HepG2 (cell line): ENCODE measurements around the gene SRP14. TPM values are rescaled to one million over a fixed set of nuclear protein-coding genes. Genes with fewer than 3 reads are reported as not detected.

Experiments
- ATAC-seq: fragments of 200-7000 bp; cut with Tn5 transposase; 3 replicates; pipeline ENCODE4 v1.9.1; 2020; ENCODE audit warnings: mild to moderate bottlenecking, moderate library complexity
- BruUV-seq: library from RNA; stranded (reverse); fragments of 400-500 nt; replicated peaks from 2 replicates; lab custom pipeline; 2021; lab: Mats Ljungman, UMichigan
- CTCF ChIA-PET: fragments of 300-600 bp; formaldehyde crosslinking; extraction: SDS; loops from one replicate; lab custom pipeline; 2021; ENCODE audit warnings: low total read pairs, inconsistent platforms, low intra/inter-chr PET ratio; lab: Yijun Ruan, JAX
- POLR2A ChIA-PET: fragments of 350-600 bp; sonication (Branson Sonifier 250); formaldehyde crosslinking; loops from one replicate; lab custom pipeline; 2020; ENCODE audit warnings: antibody characterized with exemption, inconsistent platforms; lab: Yijun Ruan, JAX
- DNase-seq: peaks from one replicate; pipeline ENCODE4 v3.0.0-alpha.2; 2015; ENCODE audit warnings: low spot score
- FAIRE-seq: peaks from 3 replicates; lab custom pipeline; 2011; peaks lifted over from hg19 to GRCh38; lab: Jason Lieb, UNC
- H2AFZ ChIP-seq: one replicate; pipeline ENCODE4 v1.6.1; 2011; ENCODE audit warnings: low read length, inconsistent platforms
- H3K27ac ChIP-seq: fragments of 300-600 bp; 3 replicates; pipeline ENCODE4 v1.8.0; 2011; ENCODE audit warnings: mixed run types, mild to moderate bottlenecking, mixed read lengths, low read length, inconsistent platforms; ENCODE audit not compliant: insufficient read depth; ENCODE audit errors: extremely low read length
- H3K27me3 ChIP-seq, 2 experiments: fragments of 200-600 bp in 1 of 2; 2 replicates in 1 of 2; 3 replicates in 1 of 2; pipeline versions ENCODE4 v1.6.0 to v1.8.0; 2011; ENCODE audit warnings: low read length in 2 of 2, mild to moderate bottlenecking in 2 of 2, moderate library complexity in 2 of 2, inconsistent platforms in 1 of 2; ENCODE audit not compliant: insufficient read depth in 2 of 2, control insufficient read depth in 1 of 2
- H3K36me3 ChIP-seq, 2 experiments: fragments of 200-600 bp in 1 of 2; replicated peaks in 1 of 2; 2 replicates in 1 of 2; 3 replicates in 1 of 2; pipeline versions ENCODE4 v1.5.1 to v1.8.0; 2011; ENCODE audit warnings: low read length in 2 of 2, inconsistent platforms in 1 of 2; ENCODE audit not compliant: insufficient read depth in 2 of 2, control insufficient read depth in 1 of 2
- H3K4me1 ChIP-seq: 2 replicates; pipeline ENCODE4 v1.5.1; 2012; ENCODE audit warnings: low read length, inconsistent platforms; ENCODE audit not compliant: insufficient read depth
- H3K4me2 ChIP-seq: 2 replicates; pipeline ENCODE4 v1.6.0; 2011; ENCODE audit warnings: low read depth, low read length, inconsistent platforms
- H3K4me3 ChIP-seq, 3 experiments: fragments of 200-600 bp in 1 of 3; sonication (generic), shearing (Covaris generic) in 1 of 3; replicated peaks in 1 of 3; 2 replicates each; pipeline ENCODE4 v1.5.1; 2011 to 2016; ENCODE audit warnings: low read length in 3 of 3, inconsistent platforms in 2 of 3, low read depth in 2 of 3, mild to moderate bottlenecking in 2 of 3, control low read depth in 1 of 3, mixed read lengths in 1 of 3; ENCODE audit not compliant: insufficient read depth in 1 of 3
- H3K79me2 ChIP-seq: one replicate; pipeline ENCODE4 v1.6.1; 2011; ENCODE audit warnings: low read length, inconsistent platforms; ENCODE audit not compliant: insufficient read depth
- H3K9ac ChIP-seq: 2 replicates; pipeline ENCODE4 v1.6.0; 2011; ENCODE audit warnings: mild to moderate bottlenecking, low read depth, low read length, inconsistent platforms; ENCODE audit not compliant: insufficient read depth
- H3K9me3 ChIP-seq: 2 replicates; pipeline ENCODE4 v1.5.1; 2012; ENCODE audit warnings: mild to moderate bottlenecking, low read length
- H4K20me1 ChIP-seq: 2 replicates; pipeline ENCODE4 v1.6.0; 2011; ENCODE audit warnings: inconsistent platforms, mild to moderate bottlenecking, low read length, moderate library complexity; ENCODE audit not compliant: insufficient read depth
- GFI1 ChIP-seq: sonication (generic); formaldehyde crosslinking; IDR thresholded peaks from 2 replicates; pipeline ENCODE4 v1.5.0; 2020; ENCODE audit warnings: missing genetic modification reagents, mild to moderate bottlenecking, borderline replicate concordance
- HNRNPK ChIP-seq: fragments of 200-400 bp; formaldehyde crosslinking; IDR thresholded peaks from 2 replicates; pipeline ENCODE4 v1.6.1; 2018; ENCODE audit warnings: low read length, low read depth, moderate library complexity, mild to moderate bottlenecking; ENCODE audit not compliant: poor library complexity, severe bottlenecking
- NFE2 ChIP-seq: sonication (generic); formaldehyde crosslinking; IDR thresholded peaks from 2 replicates; pipeline ENCODE4 v1.4.0; 2020; ENCODE audit warnings: missing genetic modification reagents
- RXRB ChIP-seq: IDR thresholded peaks from 2 replicates; pipeline ENCODE4 v1.6.1; 2016; ENCODE audit warnings: borderline replicate concordance, missing genetic modification reagents, missing compliant biosample characterization
- STAG1 ChIP-seq: sonication (generic); formaldehyde crosslinking; IDR thresholded peaks from 2 replicates; pipeline ENCODE4 v1.4.0; 2020; ENCODE audit warnings: missing genetic modification reagents
- SUZ12 ChIP-seq: fragments of 150-350 bp; IDR thresholded peaks from 2 replicates; pipeline ENCODE4 v1.6.1; 2014; ENCODE audit warnings: low read depth, low read length
- ZNF616 ChIP-seq: sonication (generic); formaldehyde crosslinking; IDR thresholded peaks from 2 replicates; pipeline ENCODE4 v1.5.0; 2020; ENCODE audit warnings: low read depth, mild to moderate bottlenecking, missing genetic modification reagents
- ZNF878 ChIP-seq: sonication (generic); formaldehyde crosslinking; IDR thresholded peaks from 2 replicates; pipeline ENCODE4 v1.8.1; 2023; ENCODE audit warnings: mild to moderate bottlenecking, missing genetic modification reagents, moderate library complexity
- WGBS: methylation state at CpG from one replicate; pipeline ENCODE4 v1.1.6; 2017; ENCODE audit warnings: low lambda C conversion rate; 5-methylcytosine and 5-hydroxymethylcytosine counted together
- in situ Hi-C: cut with HindIII; loops from 2 replicates; pipeline ENCODE4 v1.10.0; 2017; ENCODE audit warnings: low pct_unique_long_range_greater_than_20kb; ENCODE audit not compliant: extremely low pct_ligation_motif_present
- intact Hi-C: fragments of 100-400 bp; cut with micrococcal nuclease; formaldehyde crosslinking; loops from one replicate; pipeline ENCODE4 v1.10.0; 2022; ENCODE audit not compliant: unreplicated experiment
- polyA plus RNA-seq, 8 experiments: library from polyadenylated mRNA; depleted of rRNA in 3 of 8; stranded (reverse) in 7 of 8; unstranded in 1 of 8; fragments of >200 nt; fragmentation: Illumina TruSeq in 4 of 8; extraction: Trizol in 4 of 8; gene quantifications; 2 replicates each; pipeline versions ENCODE4 v1.2.1 to v1.2.3, GENCODE V29; 2011 to 2016; ENCODE audit warnings: low read depth in 4 of 8, missing spikeins in 1 of 8, mixed read lengths in 1 of 8; ENCODE audit not compliant: insufficient read depth in 1 of 8
- total RNA-seq, 5 experiments: library from RNA; depleted of rRNA; stranded (reverse); fragments of >200 nt; fragmentation: Illumina TruSeq; extraction: Trizol; gene quantifications; 2 replicates each; pipeline ENCODE4 v1.2.3, GENCODE V29; 2016; ENCODE audit warnings: low read depth in 1 of 5
- TF ChIP-seq, protein P1 (sequence below): sonication (generic); formaldehyde crosslinking; IDR thresholded peaks from 2 replicates; pipeline ENCODE4 v1.4.0; 2020; ENCODE audit warnings: mild to moderate bottlenecking, missing genetic modification reagents
- TF ChIP-seq, protein P2 (sequence below), 2 experiments: fragments of 450-650 bp in 1 of 2; sonication (generic) in 1 of 2; formaldehyde crosslinking in 1 of 2; IDR thresholded peaks; 2 replicates each; pipeline versions ENCODE4 v1.6.1 to v1.8.0; 2016 to 2022; ENCODE audit warnings: antibody characterized with exemption in 1 of 2, mild to moderate bottlenecking in 1 of 2, missing genetic modification reagents in 1 of 2

The SRP14 gene
- total and polyA plus RNA-seq, 2 of the 13 experiments (the other 11 are each of a cell fraction or from before 2014, with no cell fraction given), result 208 to 356 TPM

DNA sequence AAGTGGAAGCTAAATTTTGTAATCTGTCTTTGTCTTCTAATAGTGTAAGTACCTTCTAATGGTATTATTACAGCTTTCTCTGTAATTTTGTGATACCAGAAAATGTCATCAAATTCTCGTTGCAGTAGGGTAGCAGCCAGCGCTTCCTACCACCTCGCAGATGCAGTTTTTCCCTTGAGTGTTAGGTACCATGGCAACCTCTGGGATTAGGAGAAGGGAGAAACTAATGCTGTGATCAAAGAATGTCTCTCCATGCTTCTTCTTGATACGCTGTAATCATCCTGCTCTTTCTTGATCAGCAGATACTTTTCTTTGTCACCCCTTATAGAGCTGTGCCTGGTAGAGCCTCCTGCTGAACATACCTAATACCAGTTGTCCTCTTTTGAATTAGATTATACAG, 27.7 kb downstream of the SRP14 start:
- no peak overlapping the region for H3K4me3 ChIP-seq
- DNase-seq (no peak), FAIRE-seq (no peak), ATAC-seq (no peak)
- no peak overlapping the region for H2AFZ ChIP-seq
- POLR2A ChIA-PET, result interaction anchor here (2.0 kb wide), 1 partner anchor 9 kb away, joined by 9 read pairs; no protein-coding TSS in a partner anchor
- no peak overlapping the region for H3K4me2 ChIP-seq
- H3K79me2 ChIP-seq, result no peaks in the 10 kb centered on the region
- no peaks in the 10 kb centered on the region for H3K27me3 ChIP-seq
- H3K36me3 ChIP-seq, result peaks cover 24 to 86% of the 10 kb centered on the region in 2 experiments
- H3K9ac ChIP-seq, result no peak overlapping the region
- intact Hi-C loops, result no loop called here
- WGBS, result 93% methylated on average over 4 of the region's 4 CpGs
- in situ Hi-C loops, result no loop called here
- CTCF ChIA-PET, result no interaction called here
- H3K4me1 ChIP-seq, result peaks cover 8% of the 10 kb centered on the region
- peaks cover 19% of the 10 kb centered on the region for H3K9me3 ChIP-seq
- H4K20me1 ChIP-seq, result no peaks in the 10 kb centered on the region
- no peak overlapping the region for H3K27ac ChIP-seq
- no TSS peak for BruUV-seq
- TF ChIP-seq, protein P1, sequence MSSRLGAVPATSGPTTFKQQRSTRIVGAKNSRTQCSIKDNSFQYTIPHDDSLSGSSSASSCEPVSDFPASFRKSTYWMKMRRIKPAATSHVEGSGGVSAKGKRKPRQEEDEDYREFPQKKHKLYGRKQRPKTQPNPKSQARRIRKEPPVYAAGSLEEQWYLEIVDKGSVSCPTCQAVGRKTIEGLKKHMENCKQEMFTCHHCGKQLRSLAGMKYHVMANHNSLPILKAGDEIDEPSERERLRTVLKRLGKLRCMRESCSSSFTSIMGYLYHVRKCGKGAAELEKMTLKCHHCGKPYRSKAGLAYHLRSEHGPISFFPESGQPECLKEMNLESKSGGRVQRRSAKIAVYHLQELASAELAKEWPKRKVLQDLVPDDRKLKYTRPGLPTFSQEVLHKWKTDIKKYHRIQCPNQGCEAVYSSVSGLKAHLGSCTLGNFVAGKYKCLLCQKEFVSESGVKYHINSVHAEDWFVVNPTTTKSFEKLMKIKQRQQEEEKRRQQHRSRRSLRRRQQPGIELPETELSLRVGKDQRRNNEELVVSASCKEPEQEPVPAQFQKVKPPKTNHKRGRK (CRISPR knock-in tag), result no peak
- TF ChIP-seq ZNF616 (CRISPR knock-in tag) (no peak), STAG1 (no peak), HNRNPK (no peak), RXRB (CRISPR knock-in tag) (no peak), ZNF878 (CRISPR knock-in tag) (no peak), NFE2 (CRISPR knock-in tag) (no peak), GFI1 (no peak), SUZ12 (no peak)
- TF ChIP-seq, protein P2, sequence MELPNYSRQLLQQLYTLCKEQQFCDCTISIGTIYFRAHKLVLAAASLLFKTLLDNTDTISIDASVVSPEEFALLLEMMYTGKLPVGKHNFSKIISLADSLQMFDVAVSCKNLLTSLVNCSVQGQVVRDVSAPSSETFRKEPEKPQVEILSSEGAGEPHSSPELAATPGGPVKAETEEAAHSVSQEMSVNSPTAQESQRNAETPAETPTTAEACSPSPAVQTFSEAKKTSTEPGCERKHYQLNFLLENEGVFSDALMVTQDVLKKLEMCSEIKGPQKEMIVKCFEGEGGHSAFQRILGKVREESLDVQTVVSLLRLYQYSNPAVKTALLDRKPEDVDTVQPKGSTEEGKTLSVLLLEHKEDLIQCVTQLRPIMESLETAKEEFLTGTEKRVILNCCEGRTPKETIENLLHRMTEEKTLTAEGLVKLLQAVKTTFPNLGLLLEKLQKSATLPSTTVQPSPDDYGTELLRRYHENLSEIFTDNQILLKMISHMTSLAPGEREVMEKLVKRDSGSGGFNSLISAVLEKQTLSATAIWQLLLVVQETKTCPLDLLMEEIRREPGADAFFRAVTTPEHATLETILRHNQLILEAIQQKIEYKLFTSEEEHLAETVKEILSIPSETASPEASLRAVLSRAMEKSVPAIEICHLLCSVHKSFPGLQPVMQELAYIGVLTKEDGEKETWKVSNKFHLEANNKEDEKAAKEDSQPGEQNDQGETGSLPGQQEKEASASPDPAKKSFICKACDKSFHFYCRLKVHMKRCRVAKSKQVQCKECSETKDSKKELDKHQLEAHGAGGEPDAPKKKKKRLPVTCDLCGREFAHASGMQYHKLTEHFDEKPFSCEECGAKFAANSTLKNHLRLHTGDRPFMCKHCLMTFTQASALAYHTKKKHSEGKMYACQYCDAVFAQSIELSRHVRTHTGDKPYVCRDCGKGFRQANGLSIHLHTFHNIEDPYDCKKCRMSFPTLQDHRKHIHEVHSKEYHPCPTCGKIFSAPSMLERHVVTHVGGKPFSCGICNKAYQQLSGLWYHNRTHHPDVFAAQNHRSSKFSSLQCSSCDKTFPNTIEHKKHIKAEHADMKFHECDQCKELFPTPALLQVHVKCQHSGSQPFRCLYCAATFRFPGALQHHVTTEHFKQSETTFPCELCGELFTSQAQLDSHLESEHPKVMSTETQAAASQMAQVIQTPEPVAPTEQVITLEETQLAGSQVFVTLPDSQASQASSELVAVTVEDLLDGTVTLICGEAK (IDR thresholded peaks at IDR 0.05), result no peak
- TF ChIP-seq, protein P2 (CRISPR knock-in tag; IDR thresholded peaks at IDR 0.05), result no peak
